KBM-7 (cell line): ENCODE measurements around the gene APOC3.

Source experiments
- DNase-seq: peaks from one replicate; pipeline ENCODE4 v3.0.0-alpha.2; 2015
- in situ Hi-C: fragments of 300-500 bp; cut with MboI; formaldehyde crosslinking; loops from 2 replicates; pipeline ENCODE4 v1.14.3; 2020; ENCODE audit warnings: low sequenced_read_pairs, low pct_unique_long_range_greater_than_20kb, mixed read lengths

APOC3 gene

GRCh38 chr11:116829525-116830183 is at the start of gene APOC3:
TSS of gene APOC3 (plus strand) at chr11:116829907. CDS start at chr11:116830583, 676 bp downstream.
- in situ Hi-C loops: no loop called here
- DNase-seq: no peak

GRCh38 chr11:116782728-116783127 is 47.0 kb upstream of the APOC3 start:
- in situ Hi-C loops: no loop called here
- no peak for DNase-seq

DNA sequence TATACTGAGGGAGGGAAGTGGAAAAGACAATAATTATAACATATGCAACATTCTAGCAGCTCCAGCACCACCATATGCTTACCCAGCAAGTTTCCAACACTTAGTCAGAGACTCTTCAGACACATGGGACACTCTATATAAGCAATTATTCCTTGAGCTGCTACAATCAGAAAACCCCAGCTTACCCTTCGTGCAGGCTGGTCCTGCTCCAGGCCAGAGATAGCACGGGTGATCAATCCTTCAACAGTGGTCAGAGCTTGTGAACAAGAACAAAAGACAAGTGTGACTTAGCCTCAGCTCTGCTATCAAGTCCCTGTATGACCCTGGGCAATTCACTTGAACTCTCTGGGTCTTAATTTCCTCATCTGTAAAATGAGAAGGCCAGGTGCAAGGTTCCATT is 43.4 kb upstream of the APOC3 start:
- no peak for DNase-seq
- in situ Hi-C loops: no loop called here

- in situ Hi-C loops: no loop called here
- no peak for DNase-seq
Measured at GRCh38 chr11:116786966-116787365, 42.7 kb upstream of the APOC3 start.

DNA sequence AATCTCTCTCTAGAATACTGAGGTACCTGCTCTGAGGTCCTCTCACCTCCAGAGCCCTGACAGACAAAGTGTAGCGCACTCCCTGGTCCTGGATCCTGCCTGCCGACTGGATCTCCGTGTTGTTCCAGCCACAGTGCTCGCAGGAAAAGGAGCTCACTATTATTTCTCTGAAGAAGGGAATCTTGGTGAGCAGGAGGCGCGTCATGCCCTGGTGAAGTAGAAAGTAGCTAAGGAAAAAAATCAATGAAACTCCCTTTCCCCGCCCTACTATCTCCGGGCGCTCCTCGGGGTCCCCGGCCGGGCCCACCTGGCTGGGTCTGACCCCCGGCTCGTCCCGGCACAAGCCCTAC is 42.3 kb upstream of the APOC3 start:
- in situ Hi-C loops: no loop called here

GRCh38 chr11:116787786-116788486 is 41.8 kb upstream of the APOC3 start, which contains the start of gene ZPR1:
TSS of gene ZPR1 (minus strand) at chr11:116788023. CDS start at chr11:116787990, 33 bp downstream.
- DNase-seq: peak; percentile 82
- in situ Hi-C loops: no loop called here

More for the DNA sequence above, 42.3 kb upstream of the APOC3 start:
- no peak for DNase-seq

DNA sequence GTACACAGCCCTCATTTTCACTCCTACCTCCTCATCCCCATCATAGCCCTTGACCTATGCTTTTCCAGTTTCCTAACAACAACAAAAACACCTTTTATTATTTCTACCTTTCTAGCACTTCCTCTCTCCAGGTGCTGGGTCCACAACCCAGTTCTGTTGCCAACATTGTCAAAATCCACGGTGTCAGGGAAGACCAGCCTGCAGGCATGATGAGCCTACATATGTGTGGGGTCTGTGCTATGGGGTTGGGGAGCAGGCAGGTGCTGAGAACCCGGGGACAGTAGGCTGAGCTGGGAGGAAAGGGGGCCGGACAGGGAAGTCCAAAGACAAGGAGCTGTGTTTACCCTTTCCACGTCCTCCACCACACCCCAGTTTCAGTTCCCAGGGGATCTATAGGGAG is 41.2 kb upstream of the APOC3 start:
- in situ Hi-C loops: no loop called here
- DNase-seq: no peak

DNA sequence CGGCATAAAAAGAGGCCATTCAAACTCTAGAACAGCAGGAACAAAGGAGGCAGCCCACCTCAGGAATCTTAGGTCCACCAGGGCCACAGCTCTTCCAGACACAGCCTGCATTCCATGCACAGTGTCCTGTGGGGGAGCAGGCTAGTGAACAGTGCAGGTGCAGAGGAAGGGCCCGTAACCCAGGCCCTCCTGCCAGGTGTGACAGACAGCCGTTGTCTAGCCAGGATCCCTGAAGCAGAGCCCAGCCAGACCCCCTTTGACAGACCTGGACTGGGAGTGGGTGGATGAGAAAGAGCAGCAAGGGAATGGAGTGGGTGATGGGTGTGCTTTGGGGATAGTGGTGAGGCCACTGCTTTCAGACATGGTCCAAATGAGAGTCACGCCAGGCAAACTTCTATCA is 40.7 kb upstream of the APOC3 start:
- DNase-seq: no peak
- in situ Hi-C loops: no loop called here

GRCh38 chr11:116790167-116791001 is 39.3 kb upstream of the APOC3 start:
- no peak for DNase-seq
- in situ Hi-C loops: no loop called here

GRCh38 chr11:116791002-116791812 is 38.5 kb upstream of the APOC3 start:
- DNase-seq: peak; percentile 84
- in situ Hi-C loops: no loop called here

DNA sequence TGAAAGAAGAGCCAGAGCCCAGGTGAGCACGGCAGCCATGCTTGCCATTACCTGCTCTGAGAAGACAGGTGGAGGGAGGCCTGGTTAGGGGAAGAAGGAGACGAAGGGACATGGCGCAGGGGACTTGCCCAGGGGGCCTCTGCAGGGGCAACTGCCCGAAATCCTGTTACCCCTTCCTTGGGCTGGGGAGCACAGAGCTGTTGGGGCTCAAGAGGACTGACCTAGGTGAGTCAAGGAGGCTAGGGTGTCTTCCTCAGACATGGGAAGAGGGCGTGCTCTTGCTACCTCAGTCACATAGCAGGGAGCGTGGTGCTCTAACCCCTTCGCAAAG is 37.9 kb upstream of the APOC3 start, which contains the start of gene APOA5:
APOA5 (minus strand) TSS at position 67 of the 331 bp plus-strand sequence; CDS start at position 48, 19 bp downstream.
- no peak for DNase-seq
- in situ Hi-C loops: no loop called here

GRCh38 chr11:116792144-116792868 is 37.4 kb upstream of the APOC3 start:
- in situ Hi-C loops: no loop called here
- no peak for DNase-seq

DNA sequence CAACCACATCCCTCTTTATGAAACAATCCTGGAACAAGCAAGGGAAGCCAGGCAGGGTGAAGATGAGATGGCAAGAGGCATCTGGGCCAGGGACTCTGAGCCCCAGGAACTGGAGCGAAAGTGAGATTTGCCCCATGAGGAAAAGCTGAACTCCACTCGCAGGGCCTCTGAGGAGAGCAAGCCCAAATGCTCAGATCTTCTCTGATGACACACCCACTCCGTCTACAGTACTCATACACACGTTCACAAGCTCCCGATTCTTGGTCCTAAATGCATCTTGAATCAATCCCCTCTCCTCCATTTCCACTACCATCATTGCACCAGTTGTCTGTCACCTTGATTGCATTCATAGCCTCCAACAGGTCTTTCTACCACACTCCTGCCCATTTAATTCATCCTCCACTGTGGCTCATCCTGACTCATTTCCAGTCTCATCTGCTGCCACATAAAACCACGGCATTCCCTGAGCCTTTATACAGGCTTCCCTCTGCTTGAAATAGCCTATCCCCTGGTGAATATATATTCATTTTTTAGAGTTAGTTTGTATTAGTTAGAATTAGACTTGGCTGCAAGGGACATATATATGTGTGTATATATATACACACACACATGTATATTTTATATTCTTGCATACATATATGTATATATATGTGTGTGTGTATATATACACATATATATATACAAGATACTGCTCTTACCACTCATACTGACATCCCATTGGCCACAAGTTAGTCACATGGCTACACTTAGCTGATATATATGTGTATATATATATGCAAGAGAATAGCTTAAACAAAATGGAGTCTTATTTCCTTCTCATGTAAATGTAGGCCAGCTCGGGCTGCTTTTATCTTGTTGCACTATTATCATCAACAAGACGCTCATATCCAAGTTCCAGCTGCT is 36.6 kb upstream of the APOC3 start:
- in situ Hi-C loops: no loop called here
- no peak for DNase-seq

DNA sequence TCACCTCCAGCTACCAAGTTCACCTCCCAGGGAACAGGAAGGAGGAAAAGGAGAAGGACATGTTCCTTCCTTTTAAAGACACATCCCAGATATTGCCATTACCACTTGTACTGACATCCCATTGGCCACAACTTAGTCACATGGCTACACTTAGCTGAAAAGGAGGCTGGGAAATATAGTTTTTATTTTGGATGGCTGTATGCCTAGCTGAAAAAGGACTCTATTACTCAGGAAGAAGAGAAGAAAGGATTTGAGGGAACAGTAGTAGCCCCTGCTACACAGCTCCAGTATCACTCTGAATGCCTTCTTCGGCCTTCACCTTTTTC is 36.0 kb upstream of the APOC3 start:
- in situ Hi-C loops: no loop called here
- no peak for DNase-seq

- in situ Hi-C loops: no loop called here
- no peak for DNase-seq
Measured at GRCh38 chr11:116794851-116795250, 34.9 kb upstream of the APOC3 start.

- in situ Hi-C loops: no loop called here
- DNase-seq: no peak
Measured at GRCh38 chr11:116796548-116796947, 33.2 kb upstream of the APOC3 start.

DNA sequence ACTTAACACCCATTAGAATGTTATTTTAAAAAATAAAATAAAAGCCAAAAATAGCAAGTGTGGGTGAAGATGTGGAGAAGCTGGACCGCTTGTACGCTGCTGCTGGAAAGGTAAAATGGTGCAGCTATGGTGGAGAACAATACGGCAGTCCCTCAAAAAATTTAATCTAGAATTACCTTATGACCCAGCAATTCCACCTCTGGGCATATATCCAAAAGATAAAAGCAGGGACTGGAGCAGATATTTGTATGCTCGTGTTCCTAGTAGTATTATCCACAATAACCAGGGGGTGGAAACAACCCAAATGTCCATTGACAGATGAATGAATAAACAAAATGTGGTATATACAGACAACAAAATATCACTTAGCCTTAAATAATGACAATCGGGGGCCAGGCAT is 31.9 kb upstream of the APOC3 start:
- DNase-seq: no peak
- in situ Hi-C loops: no loop called here

DNA sequence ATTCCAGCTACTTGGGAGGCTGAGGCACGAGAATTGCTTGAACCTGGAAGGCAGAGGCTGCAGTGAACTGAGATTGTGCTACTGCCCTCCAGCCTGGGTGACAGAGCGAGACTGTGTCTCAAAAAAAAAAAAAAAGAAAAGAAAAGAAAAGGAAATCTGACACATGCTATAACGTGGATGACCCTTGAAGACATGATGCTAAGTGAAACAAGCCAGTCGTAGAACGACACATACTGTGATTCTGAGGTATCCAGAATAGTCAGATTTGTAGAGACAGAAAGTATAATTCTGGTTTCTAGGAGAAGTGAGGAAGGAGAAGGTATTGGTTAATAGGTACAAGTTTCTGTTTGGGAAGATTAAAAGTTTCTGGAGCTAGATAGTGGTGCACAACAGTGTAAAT is 31.3 kb upstream of the APOC3 start:
- in situ Hi-C loops: no loop called here
- no peak for DNase-seq
